GM13976 (cell line): ENCODE data around the gene GPR141.

Experiments used
- DNase-seq: peaks from one replicate; pipeline ENCODE4 v3.0.0; 2012; ENCODE audit warnings: low spot score
- CTCF ChIP-seq: IDR thresholded peaks from 2 replicates; pipeline ENCODE4 v1.5.1; 2012; ENCODE audit warnings: borderline replicate concordance, mild to moderate bottlenecking; ENCODE audit not compliant: insufficient read depth; ENCODE audit errors: extremely low read depth, missing control alignments, control extremely low read depth
- in situ Hi-C: fragments of 300-500 bp; cut with MboI; formaldehyde crosslinking; loops from one replicate; pipeline ENCODE4 v1.12.0; 2022; ENCODE audit warnings: low sequenced_read_pairs, mixed read lengths, inconsistent platforms; ENCODE audit not compliant: unreplicated experiment

GPR141 gene

GRCh38 chr7:37769726-37770125 is 86.2 kb downstream of the GPR141 start:
- no peak for DNase-seq
- no peak for TF ChIP-seq CTCF
- in situ Hi-C loops: no loop called here

- in situ Hi-C loops: no loop called here
- DNase-seq: no peak
- TF ChIP-seq CTCF: no peak
These were observed 87.3 kb downstream of the GPR141 start for GRCh38 chr7:37770838-37771237.

GRCh38 chr7:37771342-37771741 is 87.8 kb downstream of the GPR141 start:
- no peak for DNase-seq
- TF ChIP-seq CTCF: no peak
- in situ Hi-C loops: no loop called here

GRCh38 chr7:37771801-37772200 is 88.2 kb downstream of the GPR141 start:
- DNase-seq: no peak
- in situ Hi-C loops: no loop called here
- TF ChIP-seq CTCF: no peak

- no peak for TF ChIP-seq CTCF
- DNase-seq: no peak
- in situ Hi-C loops: no loop called here
These were observed 92.4 kb downstream of the GPR141 start for GRCh38 chr7:37775921-37776320.

- DNase-seq: no peak
- no peak for TF ChIP-seq CTCF
- in situ Hi-C loops: no loop called here
These were observed 97.6 kb downstream of the GPR141 start for GRCh38 chr7:37781156-37781555.

GRCh38 chr7:37782166-37782565 is 98.6 kb downstream of the GPR141 start:
- DNase-seq: no peak
- in situ Hi-C loops: no loop called here

More at GRCh38 chr7:37782166-37782565, 98.6 kb downstream of the GPR141 start:
- TF ChIP-seq CTCF: no peak
